Left colon (tissue), 2 donors: ENCODE measurements around the gene ZNF575. TPM values are rescaled to one million over a fixed set of nuclear protein-coding genes. Genes with fewer than 3 reads are reported as not detected.
A peak's percentile ranks its signal among the peaks of the same experiment; 100 is the strongest.

ENCODE experiments used
- ATAC-seq: fragments of 200-7000 bp; cut with Tn5 transposase; one replicate; pipeline ENCODE4 v1.9.1; 2020; ENCODE audit warnings: mild to moderate bottlenecking, moderate library complexity
- DNase-seq, 2 donors: peaks; one replicate each; pipeline ENCODE4 v3.0.0-alpha.2; 2020
- intact Hi-C, 2 donors: fragments of 100-400 bp; cut with DNase I in 1 of 2; cut with micrococcal nuclease in 1 of 2; formaldehyde crosslinking; loops; one replicate each; pipeline versions ENCODE4 v1.11.2 to v1.14.0; 2022; cut with DNase I, micrococcal nuclease
- long read RNA-seq: library from polyadenylated mRNA; unstranded; transcript quantifications from one replicate; pipeline ENCODE4 v2.0.0, GENCODE V29; 2021
- total RNA-seq, 2 donors: library from RNA; stranded (reverse); fragmentation: NEBNext Ultra II Directional; extraction: Animal tissue kit (Norgen Biotek cat#: 25700); gene quantifications; one replicate each; pipeline ENCODE4 v1.2.1, GENCODE V29; 2021
- donor health status: DM: no; HTN: no; CAD: no.
- donor health status: DM: yes; HTN: yes; CAD: no.

The ZNF575 gene, protein sequence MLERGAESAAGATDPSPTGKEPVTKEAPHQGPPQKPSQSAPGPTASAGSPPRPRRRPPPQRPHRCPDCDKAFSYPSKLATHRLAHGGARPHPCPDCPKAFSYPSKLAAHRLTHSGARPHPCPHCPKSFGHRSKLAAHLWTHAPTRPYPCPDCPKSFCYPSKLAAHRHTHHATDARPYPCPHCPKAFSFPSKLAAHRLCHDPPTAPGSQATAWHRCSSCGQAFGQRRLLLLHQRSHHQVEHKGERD
- total RNA-seq: 1 to 10 TPM; 6.5 to 7.7 TPM
- long read RNA-seq, partial matches to known transcripts: 3 of 6 reads
- long read RNA-seq, other reads (novel, unspliced or antisense): 3 of 6 reads

DNA sequence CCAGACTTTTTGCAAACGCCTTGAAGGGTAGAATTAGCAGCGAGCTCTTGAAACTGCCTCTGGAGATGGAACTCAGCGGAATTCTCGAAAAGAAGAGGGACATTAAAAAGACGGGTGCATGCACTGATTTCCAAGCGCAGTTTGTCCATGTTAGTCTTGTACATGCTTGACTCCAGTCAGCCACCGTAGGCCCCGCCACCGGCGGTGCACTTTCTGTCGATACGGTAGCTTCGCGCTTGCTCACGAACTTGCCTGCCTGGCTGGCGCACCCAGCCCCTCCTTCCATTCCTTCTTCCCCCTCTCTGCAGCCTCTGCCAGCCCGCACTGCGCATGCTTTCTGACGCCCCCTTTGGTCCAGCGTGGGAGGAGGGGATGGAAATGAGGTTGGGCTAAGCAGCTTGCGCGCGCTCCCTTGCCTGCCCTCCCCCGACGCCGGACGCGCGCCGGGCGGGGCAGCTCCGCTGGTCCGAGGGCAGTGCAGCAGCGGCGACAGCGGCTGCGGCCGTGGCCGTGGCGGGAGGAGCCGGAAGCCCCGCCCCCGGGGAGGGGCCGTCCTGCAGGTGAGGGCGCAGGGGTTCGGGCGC, at the start of gene ZNF575:
ZNF575 (plus strand) TSS at position 227 of the 584 bp plus-strand sequence. CDS start 1,235 bp downstream, outside the sequence.
- peak; percentile 90 to 92 for DNase-seq
- peak; percentile 75 for ATAC-seq
- intact Hi-C loops: no loop called here

DNA sequence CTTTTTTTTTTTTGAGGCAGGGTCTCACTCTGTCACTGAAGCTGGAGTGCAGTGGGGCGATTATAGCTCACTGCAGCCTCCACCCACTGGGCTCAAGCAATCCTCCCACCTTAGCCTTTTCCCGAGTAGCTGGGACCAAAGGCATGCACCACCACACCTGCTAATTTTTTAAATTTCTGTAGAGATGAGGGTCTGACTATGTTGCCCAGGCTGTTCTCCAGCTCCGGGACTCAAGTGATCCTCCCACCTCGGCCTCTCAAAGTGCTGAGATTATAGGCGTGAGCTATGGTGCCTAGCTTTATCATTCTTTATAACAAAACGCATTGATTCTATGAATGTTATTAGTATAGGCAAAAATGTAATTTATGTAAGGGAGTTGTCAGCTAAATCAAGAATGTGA, 49.7 kb upstream of the ZNF575 start:
- intact Hi-C loops: no loop called here
- DNase-seq (no peak), ATAC-seq (no peak)

DNA sequence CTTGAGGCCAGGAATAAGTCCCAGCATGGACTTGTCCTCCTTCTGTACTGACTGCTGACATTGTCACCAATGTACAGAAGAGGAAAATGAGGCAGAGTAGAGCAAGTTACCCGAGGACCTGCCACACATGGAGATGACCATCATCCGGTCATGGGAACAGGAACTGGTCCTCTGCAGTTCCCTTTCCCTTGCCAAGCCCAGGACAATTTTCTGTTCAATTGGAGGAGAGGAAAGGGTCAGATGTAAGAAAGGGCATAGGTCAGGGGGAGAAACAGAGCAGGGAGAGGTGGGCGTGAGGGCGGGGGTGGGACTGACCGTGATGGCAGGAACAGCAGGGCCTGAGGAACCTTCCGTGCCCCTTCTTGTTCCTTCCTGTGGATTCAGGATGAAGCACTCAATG, 47.0 kb upstream of the ZNF575 start:
- DNase-seq: no peak
- intact Hi-C loops: no loop called here
- no peak for ATAC-seq

DNA sequence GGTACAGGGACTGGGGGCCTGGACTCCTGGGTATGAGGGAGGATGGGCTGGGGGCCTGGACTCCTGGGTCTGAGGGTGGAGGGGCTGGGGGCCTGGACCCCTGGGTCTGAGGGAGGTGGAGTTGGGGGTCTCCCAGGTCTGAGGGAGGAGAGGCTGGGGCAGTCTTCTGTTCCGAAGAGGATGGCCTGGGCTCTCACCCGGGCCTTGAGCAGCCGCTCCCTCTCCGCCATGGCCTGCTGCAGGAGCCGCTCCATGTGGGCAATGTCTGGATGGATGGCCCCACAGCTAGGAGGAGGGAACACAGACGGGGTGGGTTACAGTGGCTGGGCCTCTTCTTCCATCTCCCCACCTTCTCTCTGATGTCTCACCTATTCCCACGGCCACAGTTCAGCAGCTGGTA, 46.6 kb upstream of the ZNF575 start:
- ATAC-seq (no peak), DNase-seq (no peak)
- intact Hi-C loops: no loop called here

DNA sequence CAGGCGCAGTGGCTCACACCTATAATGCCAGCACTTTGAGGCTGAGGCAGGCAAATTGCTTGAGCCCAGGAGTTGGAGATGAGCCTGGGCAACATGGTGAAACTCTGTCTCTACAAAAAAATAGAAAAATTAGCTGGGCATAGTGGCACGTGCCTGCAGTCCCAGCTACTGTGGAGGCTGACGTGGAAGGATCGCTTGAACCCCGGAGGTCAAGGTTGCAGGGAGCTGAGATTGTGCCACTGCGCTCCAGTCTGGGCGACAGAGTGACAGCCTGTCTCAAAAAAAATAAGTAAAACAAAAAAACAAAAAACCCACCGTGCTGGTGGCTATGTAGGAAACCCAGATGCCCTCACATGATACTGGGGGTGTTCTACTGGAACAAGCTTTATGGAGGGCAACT, 44.8 kb upstream of the ZNF575 start:
- no peak for DNase-seq
- intact Hi-C loops: no loop called here

DNA sequence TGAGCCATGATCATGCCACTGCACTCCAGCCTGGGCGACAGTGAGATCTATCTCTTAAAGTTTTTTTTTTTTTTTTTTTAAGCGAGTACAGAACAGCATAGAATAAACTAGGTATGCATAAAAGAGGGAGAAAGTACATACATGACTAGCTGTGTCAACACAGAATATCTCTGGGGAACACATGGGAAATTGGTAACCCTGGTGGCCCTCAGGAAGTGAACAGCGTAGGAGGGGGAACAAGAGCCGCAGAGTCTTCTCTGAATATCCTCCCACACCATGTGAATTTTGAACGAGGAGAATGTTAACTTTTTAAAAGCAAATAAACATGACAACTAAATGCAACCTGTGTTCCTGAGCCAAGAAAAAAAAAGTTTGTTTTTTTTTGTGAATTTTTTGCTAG, 43.7 kb upstream of the ZNF575 start:
- intact Hi-C loops: no loop called here
- no peak for DNase-seq
- ATAC-seq: no peak

More for the DNA sequence above, 44.8 kb upstream of the ZNF575 start:
- no peak for ATAC-seq

DNA sequence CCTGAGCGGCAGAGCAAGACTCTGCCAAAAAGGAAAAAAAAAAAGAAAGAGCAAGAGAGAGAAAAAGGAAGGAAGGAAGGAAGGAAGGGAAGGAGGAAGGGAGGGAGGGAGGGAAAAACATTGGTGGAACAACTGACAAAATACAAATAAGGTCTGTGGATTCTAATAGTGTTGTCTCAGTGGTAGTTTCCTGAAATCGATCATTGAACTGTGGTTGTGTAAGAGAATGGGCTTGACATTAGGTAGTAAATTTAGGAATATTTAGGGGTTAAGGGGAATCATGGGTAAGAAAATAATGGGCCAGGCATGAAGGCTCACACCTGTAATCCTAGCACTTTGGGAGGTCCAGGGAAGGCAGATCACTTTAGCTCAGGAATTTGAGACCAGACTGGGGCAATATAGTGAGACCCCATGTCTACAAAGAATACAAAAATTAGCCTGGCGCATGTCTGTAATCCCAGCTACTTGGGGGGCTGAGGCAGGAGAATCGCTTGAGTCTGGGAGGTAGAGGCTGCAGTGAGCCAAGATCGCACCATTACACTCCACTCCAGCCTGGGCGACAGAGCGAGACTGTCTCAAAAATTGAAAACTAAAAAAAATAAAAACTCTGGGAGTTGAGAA, 42.9 kb upstream of the ZNF575 start:
- ATAC-seq: no peak
- intact Hi-C loops: no loop called here
- DNase-seq: no peak

DNA sequence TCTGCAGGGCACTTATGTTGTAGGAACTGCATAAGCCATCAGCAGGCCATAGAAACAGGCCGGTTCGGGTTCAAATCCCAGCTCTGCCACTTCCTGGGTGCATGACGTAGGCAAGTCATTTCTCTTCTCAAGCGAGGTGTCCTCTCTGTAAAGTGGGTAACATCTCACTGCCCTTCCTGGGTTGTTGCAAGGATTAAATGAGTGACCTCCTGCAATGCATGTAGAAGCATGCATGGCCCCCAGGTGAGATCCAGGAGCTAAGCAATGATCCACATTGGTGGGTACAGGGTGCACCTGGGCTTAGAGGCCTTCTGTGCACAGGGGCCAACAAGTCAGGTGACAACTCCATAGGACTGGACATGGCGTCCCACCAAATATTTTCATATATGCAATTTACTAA, 42.2 kb upstream of the ZNF575 start:
- intact Hi-C loops: no loop called here
- DNase-seq (no peak), ATAC-seq (no peak)

DNA sequence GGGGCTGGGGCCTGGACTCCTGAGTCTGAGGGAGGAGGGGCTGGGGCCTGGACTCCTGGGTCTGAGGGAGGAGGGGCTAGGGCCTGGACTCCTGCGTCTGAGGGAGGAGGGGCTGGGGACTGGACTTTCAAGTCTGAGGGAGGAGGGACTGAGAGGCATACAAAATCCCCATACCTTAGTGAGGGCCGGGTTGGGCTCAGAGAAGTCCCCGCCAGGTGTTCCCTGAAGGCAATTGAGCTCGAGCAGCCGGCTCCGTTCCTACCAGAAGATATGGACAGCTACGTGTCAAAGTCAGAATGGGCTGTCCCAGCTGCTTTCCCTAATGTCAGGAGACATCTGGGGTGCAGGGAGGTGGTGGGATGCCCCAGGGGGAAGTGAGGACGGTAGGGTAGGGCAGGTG, 37.9 kb upstream of the ZNF575 start:
- ATAC-seq (no peak), DNase-seq (no peak)
- intact Hi-C loops: no loop called here

DNA sequence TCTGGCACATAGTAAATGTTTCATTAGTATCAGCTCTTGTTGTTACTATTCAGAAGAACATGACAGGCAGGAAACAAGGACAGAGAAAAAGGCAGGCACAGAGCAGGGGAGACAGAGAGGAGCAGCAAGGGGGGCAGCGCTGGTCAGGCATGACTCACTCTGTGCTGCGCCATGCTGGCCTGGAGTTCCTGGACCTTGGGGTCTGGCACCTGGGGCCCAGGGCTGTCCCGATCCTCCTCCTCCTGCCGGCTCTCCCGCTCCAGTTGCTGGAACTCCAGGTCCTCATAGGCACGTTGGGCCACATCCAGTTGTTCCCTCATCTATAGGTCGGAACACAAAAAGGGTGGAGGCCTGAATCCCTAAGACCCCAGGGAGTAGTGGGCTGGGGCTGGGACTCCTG, 36.0 kb upstream of the ZNF575 start:
- intact Hi-C loops: no loop called here
- no peak for DNase-seq
- ATAC-seq: no peak

DNA sequence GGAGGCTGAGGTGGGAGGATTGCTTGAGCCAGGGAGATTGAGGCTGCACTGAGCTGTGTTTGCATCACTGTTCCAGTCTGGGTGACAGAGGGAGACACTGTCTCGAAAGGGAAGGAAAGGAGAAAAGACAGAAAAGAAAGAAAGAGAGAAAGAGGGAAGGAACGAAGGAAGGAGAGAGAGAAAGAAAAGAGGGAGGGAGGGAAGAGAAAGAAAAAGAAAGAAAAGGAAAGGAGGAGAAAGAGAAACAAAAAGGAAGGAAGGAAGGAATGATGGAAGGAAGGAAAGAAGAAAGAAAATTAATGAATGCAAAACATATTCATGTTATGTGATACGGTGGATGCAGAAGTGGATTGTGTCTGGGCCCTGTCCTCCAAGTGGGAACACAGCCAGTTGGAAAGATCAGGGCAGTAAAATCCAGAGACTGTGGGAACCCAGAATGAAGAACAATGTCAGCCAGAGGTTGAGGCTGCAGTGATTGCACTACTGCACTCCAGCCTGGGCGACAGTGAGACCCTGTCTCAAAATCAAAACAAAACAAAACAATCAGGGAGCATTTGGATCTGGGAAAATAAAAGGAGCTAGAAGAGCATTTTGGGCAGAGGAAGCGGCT, 34.6 kb upstream of the ZNF575 start:
- no peak for ATAC-seq
- intact Hi-C loops: no loop called here
- DNase-seq: no peak

DNA sequence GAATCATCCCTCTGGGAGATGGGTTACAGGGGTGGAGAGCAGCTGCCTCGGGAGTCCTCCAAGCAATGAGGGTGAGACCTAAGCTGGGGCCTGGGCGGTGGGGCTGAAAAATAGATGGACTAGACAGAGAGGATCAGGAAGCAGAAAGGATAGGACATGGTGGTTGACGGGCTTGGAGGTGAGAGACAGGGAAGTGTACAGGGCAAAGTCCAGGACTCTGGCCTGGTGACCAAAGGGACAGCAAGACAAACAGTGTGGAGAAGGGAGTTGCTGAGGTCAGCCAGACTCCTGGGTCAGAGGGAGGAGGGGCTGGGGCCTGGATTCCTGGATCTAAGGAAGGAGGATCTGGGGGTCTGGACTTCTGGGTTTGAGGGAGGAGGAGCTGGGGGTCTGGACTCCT, 33.9 kb upstream of the ZNF575 start:
- DNase-seq (peak in 1 of 2 donors; percentile 19), ATAC-seq (peak; percentile 60)

DNA sequence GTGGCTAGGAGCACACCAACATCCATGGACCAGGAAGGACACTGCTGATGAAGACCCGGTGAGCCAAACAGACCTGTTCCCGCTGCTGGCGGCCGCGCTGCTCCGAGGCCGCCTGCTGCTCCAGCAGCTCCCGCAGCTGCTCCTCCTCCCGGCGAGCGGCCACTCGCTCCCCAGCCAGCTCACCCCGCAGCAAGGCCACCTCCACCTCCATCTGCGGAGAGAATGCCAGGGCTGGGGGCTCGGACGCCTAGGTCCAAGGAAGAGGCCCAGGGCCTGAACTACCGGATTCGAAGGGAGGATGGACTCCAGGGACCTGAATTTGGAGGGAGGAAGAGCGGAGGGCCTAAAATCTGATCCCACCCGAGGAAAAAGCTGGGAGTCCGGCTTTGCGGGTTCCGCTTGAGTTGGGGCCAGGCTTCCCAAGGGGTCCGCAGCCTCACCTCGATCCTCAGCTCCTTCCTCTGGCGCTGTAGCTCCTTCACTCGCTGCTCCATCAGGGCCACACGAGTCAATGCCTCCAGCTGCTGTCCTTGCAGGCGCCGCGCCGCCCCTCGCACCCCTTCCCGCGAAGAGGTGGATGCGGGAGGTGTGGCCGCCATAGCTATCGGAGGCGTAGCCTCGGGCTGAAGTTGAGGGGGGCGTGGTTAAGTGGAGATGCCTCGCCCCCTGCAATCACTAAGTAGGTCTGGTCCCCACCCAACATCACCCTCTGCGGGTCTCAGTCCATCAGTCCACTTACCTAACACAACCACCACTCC, 31.1 kb upstream of the ZNF575 start:
- no peak for DNase-seq
- intact Hi-C loops: no loop called here
- no peak for ATAC-seq

More for the DNA sequence above, 33.9 kb upstream of the ZNF575 start:
- intact Hi-C loops: no loop called here

DNA sequence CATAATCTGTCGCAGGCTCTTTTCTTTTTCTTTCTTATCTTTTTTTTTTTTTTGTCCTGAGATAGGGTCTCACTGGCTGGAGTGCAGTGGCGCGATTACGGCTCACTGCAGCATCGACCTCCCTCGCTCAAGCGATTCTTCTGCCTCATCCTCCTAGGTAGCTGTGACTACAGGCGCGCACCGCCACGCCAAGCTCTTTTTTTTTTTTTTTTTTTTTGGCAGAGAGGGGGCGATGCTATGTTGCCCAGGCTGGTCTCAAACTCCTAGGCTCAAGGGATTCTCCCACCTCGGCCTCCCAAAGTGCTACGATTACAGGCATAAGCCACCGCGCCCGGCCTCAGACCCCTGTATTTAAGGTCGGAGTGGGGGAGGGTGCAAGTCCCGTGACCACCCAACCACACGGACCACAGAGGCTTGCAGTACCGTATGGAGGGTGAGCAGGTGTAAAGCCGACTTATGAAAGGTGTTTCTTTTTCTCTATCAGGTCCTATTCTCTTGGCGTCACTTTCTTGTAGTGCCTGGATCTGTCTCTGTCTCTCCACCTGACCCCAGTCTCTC, 30.5 kb upstream of the ZNF575 start:
- DNase-seq (no peak), ATAC-seq (no peak)
- intact Hi-C loops: no loop called here

DNA sequence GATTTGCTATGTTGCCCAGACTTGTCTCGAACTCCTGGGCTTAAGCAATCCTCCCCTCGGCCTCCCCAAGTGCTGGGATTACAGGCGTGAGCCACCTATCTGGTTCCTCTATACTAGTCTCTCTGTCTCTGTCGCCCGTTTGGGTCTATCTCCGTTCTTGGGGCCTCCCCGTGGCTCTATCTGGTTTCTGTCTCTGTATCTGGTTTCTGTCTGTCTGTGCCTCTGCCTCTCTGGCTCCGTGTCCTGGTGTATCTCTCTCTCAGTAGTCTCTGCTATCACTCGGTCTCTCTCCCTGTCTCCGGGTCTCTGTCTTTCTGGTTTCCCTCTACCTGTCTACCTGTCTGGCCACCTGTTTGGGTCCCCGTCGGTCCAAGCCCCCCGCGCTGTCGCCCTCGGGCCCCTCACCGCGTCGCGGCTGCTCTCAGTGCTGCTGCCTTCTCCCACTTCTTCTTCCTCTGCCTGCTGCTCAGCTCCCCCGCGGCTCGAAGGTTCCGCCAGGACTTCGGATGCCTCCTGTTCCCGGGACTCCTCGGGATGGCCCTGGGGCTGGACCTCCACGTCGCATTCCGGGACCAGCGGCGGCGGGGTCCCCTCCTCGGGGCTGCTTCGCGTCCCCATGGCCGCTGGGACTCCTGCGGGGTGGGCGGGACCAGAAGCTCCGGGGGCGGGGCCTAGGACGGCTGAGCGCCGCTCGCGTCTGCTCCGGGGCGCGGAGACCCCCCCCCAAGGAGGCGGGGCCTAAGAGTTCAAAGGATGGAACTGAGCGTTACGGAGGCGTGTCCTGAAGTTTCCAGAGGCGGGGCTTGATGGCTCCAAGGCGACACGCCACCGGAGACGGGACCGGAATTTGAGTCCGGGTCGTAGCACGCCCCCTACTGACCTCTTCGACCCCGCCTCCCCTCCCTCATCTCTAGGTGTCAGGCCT, 29.2 kb upstream of the ZNF575 start:
- intact Hi-C loops: no loop called here
- ATAC-seq (peak; percentile 89), DNase-seq (peak; percentile 98 to 100)

DNA sequence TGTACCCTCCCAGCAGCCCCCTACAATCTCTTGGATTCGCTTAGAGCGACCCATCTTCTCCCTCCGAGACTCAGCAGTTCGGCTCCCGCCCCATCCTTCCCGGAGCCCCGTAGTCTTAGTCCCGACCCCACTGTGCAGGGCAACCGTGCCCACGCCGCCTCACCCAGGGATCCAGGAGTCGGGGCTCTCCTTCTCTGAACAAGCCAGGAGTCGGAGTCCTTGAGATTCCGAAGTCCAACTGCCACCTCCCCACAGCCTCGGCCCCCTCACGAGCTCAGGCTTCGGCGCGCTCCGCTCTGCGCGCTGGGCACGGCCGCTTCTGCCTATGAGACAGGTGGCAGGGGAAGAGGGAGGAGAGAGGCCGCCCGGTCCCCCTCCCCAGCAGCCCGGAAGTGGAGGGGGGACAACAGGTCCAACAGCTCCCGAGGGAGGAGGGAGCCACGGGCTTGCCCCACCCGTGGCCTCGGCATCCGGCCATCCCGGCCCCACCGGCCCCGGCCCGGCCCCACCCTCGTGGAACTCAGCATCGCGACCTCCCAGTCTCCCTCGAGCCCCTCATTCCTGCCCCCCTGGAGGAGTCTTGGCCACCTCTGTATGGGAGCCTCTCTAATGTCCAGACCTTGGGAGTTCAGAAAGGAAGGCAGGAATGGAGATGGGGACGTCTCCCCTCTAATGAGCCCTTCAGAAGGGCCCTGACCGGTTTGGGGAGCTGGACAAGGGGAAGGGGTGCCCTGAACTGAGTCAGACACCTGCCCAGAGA, 28.4 kb upstream of the ZNF575 start, which contains the start of gene PHLDB3:
PHLDB3 (minus strand) TSS at position 321 of the 760 bp plus-strand sequence. CDS start 628 bp downstream, outside the sequence.
- DNase-seq: peak; percentile 58 to 66
- peak; percentile 61 for ATAC-seq
- intact Hi-C loops: no loop called here

DNA sequence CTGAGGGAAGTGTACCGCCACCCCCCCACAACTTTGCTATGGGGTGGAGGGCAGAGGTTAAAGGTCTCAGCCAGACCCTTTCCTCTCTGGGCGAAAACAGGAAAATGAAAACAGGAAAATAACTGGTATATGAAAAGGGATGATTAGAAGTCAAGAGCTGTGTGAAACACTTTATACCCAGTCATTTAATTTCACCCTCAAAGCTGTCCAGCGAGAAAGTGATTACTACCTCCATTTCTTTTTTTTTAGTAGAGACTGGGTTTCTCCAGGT, 27.9 kb upstream of the ZNF575 start:
- DNase-seq (no peak), ATAC-seq (no peak)
- intact Hi-C loops: no loop called here
